Calu3 (cell line): ENCODE data around the gene MLX. TPM values are rescaled to one million over a fixed set of nuclear protein-coding genes. Genes with fewer than 3 reads are reported as not detected.

Experiments used
- BruUV-seq: library from RNA; stranded (reverse); fragments of 400-500 nt; replicated peaks from 2 replicates; lab custom pipeline; 2021; lab: Mats Ljungman, UMichigan
- CTCF ChIA-PET: fragments of 300-600 bp; sonication (Branson Sonifier 250); formaldehyde crosslinking; loops from one replicate; lab custom pipeline; 2022; ENCODE audit warnings: antibody characterized with exemption; lab: Charles Lee
- DNase-seq: peaks from one replicate; pipeline ENCODE4 v3.0.0; 2022
- H3K27ac Mint-ChIP-seq: one replicate; pipeline ENCODE4 v1.8.0; 2022; ENCODE audit warnings: mixed read lengths; ENCODE audit not compliant: unreplicated experiment
- H3K27me3 Mint-ChIP-seq: one replicate; pipeline ENCODE4 v1.8.0; 2022; ENCODE audit warnings: mixed read lengths; ENCODE audit not compliant: unreplicated experiment
- H3K36me3 Mint-ChIP-seq: one replicate; pipeline ENCODE4 v1.8.0; 2022; ENCODE audit warnings: mild to moderate bottlenecking, moderate library complexity, mixed read lengths; ENCODE audit not compliant: insufficient read depth, unreplicated experiment
- H3K4me1 Mint-ChIP-seq: one replicate; pipeline ENCODE4 v1.8.0; 2022; ENCODE audit warnings: mild to moderate bottlenecking, low read depth, mixed read lengths; ENCODE audit not compliant: unreplicated experiment
- H3K4me3 Mint-ChIP-seq: one replicate; pipeline ENCODE4 v1.8.0; 2022; ENCODE audit warnings: mild to moderate bottlenecking, low read depth, moderate library complexity, mixed read lengths; ENCODE audit not compliant: unreplicated experiment
- H3K9me3 Mint-ChIP-seq: one replicate; pipeline ENCODE4 v1.8.0; 2022; ENCODE audit warnings: low read depth, mixed read lengths; ENCODE audit not compliant: unreplicated experiment
- intact Hi-C: fragments of 100-400 bp; cut with micrococcal nuclease; formaldehyde crosslinking; loops from one replicate; pipeline ENCODE4 v1.10.0; 2022; ENCODE audit not compliant: unreplicated experiment
- total RNA-seq: library from RNA; stranded (reverse); gene quantifications from 2 replicates; pipeline ENCODE4 v1.2.3, GENCODE V29; 2022
- TF ChIP-seq, protein P1 (sequence below): fragments of 200-600 bp; IDR thresholded peaks from one replicate; pipeline ENCODE4 v1.8.0; 2022; ENCODE audit warnings: antibody characterized with exemption; ENCODE audit not compliant: unreplicated experiment

Gene MLX
- total RNA-seq, 1 experiment from 2014 or later = 69.8 TPM

DNA sequence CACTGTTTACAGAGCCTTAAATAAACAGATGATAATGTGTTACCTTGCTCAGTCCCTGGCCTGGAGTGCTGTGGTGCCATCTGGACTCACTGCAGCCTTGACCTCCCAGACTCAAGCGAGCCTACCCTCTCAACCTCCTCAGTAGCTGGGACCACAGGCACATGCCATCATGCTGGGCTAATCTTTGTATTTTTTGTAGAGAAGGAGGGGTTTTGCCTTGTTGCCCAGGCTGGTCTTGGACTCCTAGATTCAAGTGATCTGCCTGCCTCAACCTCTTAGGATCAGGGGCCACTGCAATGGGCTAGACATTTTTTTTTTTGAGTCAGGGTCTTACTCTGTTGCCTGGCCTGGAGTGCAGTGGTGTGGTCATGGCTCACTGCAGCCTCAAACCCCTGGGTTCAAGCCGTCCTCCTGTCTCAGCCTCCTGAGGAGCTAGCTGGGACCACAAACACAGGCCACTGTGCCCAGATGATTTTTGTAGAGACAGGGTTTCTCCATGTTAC lies 35.9 kb upstream of the MLX start:
- intact Hi-C loops = no loop called here
- BruUV-seq = no TSS peak
- CTCF ChIA-PET = interaction anchor here (0.7 to 1.9 kb wide), 4 partner anchors 12 to 358 kb away, joined by 3 to 19 read pairs (median 6); no protein-coding TSS in a partner anchor
- no peak overlapping the region for H3K27ac Mint-ChIP-seq
- peaks cover 22% of the 10 kb centered on the region for H3K36me3 Mint-ChIP-seq
- H3K9me3 Mint-ChIP-seq = no peaks in the 10 kb centered on the region
- no peak overlapping the region for H3K4me3 Mint-ChIP-seq
- no peaks in the 10 kb centered on the region for H3K27me3 Mint-ChIP-seq
- TF ChIP-seq, protein P1, sequence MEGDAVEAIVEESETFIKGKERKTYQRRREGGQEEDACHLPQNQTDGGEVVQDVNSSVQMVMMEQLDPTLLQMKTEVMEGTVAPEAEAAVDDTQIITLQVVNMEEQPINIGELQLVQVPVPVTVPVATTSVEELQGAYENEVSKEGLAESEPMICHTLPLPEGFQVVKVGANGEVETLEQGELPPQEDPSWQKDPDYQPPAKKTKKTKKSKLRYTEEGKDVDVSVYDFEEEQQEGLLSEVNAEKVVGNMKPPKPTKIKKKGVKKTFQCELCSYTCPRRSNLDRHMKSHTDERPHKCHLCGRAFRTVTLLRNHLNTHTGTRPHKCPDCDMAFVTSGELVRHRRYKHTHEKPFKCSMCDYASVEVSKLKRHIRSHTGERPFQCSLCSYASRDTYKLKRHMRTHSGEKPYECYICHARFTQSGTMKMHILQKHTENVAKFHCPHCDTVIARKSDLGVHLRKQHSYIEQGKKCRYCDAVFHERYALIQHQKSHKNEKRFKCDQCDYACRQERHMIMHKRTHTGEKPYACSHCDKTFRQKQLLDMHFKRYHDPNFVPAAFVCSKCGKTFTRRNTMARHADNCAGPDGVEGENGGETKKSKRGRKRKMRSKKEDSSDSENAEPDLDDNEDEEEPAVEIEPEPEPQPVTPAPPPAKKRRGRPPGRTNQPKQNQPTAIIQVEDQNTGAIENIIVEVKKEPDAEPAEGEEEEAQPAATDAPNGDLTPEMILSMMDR = no peak
- peaks cover 49% of the 10 kb centered on the region for H3K4me1 Mint-ChIP-seq
- no peak for DNase-seq

DNA sequence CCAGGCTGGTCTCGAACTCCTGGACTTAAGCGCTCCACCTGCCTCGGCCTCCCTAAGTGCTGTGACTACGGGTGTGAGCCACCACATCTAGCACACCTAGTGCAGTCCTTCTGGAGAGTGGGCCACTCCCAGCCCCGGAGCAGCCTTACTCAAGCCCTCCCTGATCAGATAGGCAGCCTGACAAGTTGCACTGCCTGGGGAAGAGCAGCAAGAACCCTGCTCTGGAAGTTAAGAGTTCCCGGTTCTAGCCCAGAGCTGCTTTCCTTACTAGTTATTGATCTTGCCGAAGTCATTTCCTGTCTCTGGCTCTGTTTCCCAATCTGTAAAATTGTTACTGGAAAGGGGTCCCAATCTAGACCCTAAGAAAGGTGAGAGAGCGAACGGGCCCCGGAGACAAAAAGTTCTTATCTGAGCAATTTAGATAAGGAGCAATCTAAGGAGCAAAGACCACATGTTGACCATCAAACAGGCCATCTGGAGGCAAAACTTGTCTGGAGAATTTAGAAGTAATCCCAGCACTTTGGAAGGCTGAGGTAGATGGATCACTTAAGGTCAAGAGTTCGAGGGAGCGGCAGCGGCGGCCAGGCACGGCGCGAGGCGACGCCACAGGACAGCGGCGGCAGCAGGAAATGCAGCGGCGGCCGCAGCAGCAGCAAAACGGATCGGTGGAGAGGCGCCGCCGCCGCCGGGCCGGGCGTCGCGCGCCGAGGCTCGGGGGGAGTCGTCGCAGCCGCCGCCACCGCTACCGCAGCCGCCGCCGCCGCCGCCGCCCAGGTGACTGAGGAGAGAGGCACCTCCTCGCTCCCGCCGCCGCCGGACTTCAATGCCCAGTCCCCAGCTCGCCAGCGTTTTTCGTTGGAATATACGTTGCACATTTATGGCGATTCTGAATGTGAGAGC lies 35.2 kb upstream of the MLX start:
- CTCF ChIA-PET = interaction anchor here (0.7 to 1.9 kb wide), 5 partner anchors 13 to 419 kb away, joined by 3 to 19 read pairs (median 3); no protein-coding TSS in a partner anchor
- Mint-ChIP-seq H3K36me3 (peaks cover 29% of the 10 kb centered on the region), H3K4me3 (peak overlapping the region; percentile 92), H3K27ac (peak overlapping the region; percentile 69), H3K9me3 (no peaks in the 10 kb centered on the region), H3K4me1 (peaks cover 49% of the 10 kb centered on the region), H3K27me3 (no peaks in the 10 kb centered on the region)
- intact Hi-C loops = no loop called here
- peak; percentile 83 for DNase-seq
- BruUV-seq = no TSS peak
- TF ChIP-seq, protein P1 = peak; percentile 73

DNA sequence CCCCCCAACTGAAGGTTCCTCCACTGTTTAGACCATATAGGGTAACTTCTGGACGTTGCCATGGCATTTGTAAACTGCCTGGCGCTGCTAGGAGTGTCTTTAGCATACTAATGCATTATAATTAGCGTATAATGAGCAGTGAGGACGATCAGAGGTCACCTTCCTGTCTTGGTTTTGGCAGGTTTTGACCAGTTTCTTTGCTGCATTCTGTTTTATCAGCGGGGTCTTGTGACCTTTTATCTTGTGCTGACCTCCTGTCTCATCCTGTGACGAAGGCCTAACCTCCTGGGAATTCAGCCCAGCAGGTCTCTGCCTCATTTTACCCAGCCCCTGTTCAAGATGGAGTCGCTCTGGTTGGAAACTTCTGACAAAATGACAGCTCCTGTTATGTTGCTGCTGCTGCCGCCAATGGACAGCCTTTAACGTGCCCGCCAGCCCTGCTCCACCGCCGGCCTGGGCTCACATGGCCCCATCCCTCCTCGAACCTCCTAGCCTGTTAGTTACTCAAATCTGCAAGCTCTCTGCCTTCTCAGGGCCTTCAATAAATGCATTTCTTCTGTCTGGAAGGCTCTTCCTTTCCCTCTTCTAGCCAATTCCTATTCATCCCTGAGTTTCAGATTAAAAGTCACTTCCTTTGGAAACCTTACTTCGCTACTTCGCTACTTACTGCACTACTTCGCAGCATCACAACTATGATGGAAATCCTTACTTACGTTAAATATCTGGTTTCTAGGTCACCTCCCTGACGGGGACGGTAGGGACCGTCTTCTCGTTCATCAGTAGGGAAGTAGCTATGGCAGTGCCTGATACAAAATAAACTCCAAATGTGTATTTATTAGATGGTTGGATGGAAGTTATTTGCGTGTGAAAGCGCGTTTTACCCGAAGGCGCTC lies 31.5 kb upstream of the MLX start:
- Mint-ChIP-seq H3K4me1 (peaks cover 53% of the 10 kb centered on the region), H3K36me3 (peaks cover 58% of the 10 kb centered on the region), H3K4me3 (peak overlapping the region; percentile 94), H3K9me3 (no peaks in the 10 kb centered on the region), H3K27me3 (no peaks in the 10 kb centered on the region), H3K27ac (peak overlapping the region; percentile 69)
- CTCF ChIA-PET = interaction anchor here (0.7 to 2.9 kb wide), 7 partner anchors 8 to 228 kb away, joined by 3 to 11 read pairs (median 3); partner anchors contain the start of gene TUBG2
- no peak for DNase-seq
- BruUV-seq = TSS peak; percentile 93
- TF ChIP-seq, protein P1 = no peak
- intact Hi-C loops = no loop called here

DNA sequence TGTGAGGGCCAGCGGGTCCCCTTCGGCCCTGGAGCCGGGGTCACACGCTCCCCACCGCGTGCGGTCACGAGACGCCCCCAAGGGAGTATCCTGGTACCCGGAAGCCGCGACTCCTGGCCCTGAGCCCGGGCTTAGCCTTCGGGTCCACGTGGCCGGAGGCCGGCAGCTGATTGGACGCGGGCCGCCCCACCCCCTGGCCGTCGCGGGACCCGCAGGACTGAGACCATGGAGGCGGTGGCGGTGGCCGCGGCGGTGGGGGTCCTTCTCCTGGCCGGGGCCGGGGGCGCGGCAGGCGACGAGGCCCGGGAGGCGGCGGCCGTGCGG lies 30.9 kb upstream of the MLX start, which contains the start of gene NAGLU:
NAGLU (plus strand) TSS at position 194 of the 324 bp plus-strand sequence; CDS start at position 226, 32 bp downstream.
- DNase-seq = peak; percentile 99
- Mint-ChIP-seq H3K27me3 (no peaks in the 10 kb centered on the region), H3K36me3 (peaks cover 61% of the 10 kb centered on the region), H3K4me1 (peaks cover 53% of the 10 kb centered on the region), H3K9me3 (no peaks in the 10 kb centered on the region), H3K27ac (peak within 1 kb of the TSS; percentile 69), H3K4me3 (peak within 1 kb of the TSS; percentile 94)
- CTCF ChIA-PET = interaction anchor here (0.7 to 2.9 kb wide), 9 partner anchors 9 to 636 kb away, joined by 3 to 11 read pairs (median 3); partner anchors contain the start of gene TUBG2
- BruUV-seq = no TSS peak
- intact Hi-C loops = no loop called here
- TF ChIP-seq, protein P1 = no peak
